Caco-2 (cell line): Measurements from ENCODE around the gene VPS51. TPM values are rescaled to one million over a fixed set of nuclear protein-coding genes. Genes with fewer than 3 reads are reported as not detected.

Experiments
- BruUV-seq: library from RNA; stranded (reverse); fragments of 400-500 nt; replicated peaks from 2 replicates; lab custom pipeline; 2021; lab: Mats Ljungman, UMichigan
- CTCF ChIA-PET: fragments of 300-600 bp; sonication (Branson Sonifier 250); formaldehyde crosslinking; loops from one replicate; lab custom pipeline; 2022; ENCODE audit warnings: antibody characterized with exemption; lab: Charles Lee
- POLR2A ChIA-PET: fragments of 300-600 bp; sonication (Branson Sonifier 250); formaldehyde crosslinking; loops from one replicate; lab custom pipeline; 2022; ENCODE audit warnings: antibody characterized with exemption; lab: Charles Lee
- DNase-seq, 2 experiments: peaks; one replicate each; pipeline versions ENCODE4 v3.0.0 to v3.0.0-alpha.2; 2020 to 2022
- H3K27me3 ChIP-seq: replicated peaks from 2 replicates; pipeline ENCODE4 v1.6.0; 2011; ENCODE audit warnings: low read length; ENCODE audit not compliant: control insufficient read depth, insufficient read depth
- H3K36me3 ChIP-seq: 2 replicates; pipeline ENCODE4 v1.5.1; 2011; ENCODE audit warnings: low read length; ENCODE audit not compliant: control insufficient read depth, insufficient read depth
- H3K4me1 ChIP-seq: fragments of 250-450 bp; sonication (Bioruptor Pico); 2 replicates; pipeline ENCODE4 v1.5.1; 2020; ENCODE audit warnings: mild to moderate bottlenecking
- H3K4me3 ChIP-seq: 2 replicates; pipeline ENCODE4 v1.5.1; 2011; ENCODE audit warnings: low read depth, mild to moderate bottlenecking, control low read depth, low read length
- H3K9me3 ChIP-seq: fragments of 250-450 bp; sonication (Bioruptor Pico); 2 replicates; pipeline ENCODE4 v1.5.1; 2020; ENCODE audit warnings: mild to moderate bottlenecking, moderate library complexity
- H3K27ac Mint-ChIP-seq: one replicate; pipeline ENCODE4 v1.8.0; 2022; ENCODE audit warnings: mixed read lengths; ENCODE audit not compliant: unreplicated experiment
- H3K27me3 Mint-ChIP-seq: one replicate; pipeline ENCODE4 v1.8.0; 2022; ENCODE audit warnings: mixed read lengths; ENCODE audit not compliant: insufficient read depth, unreplicated experiment
- H3K36me3 Mint-ChIP-seq: one replicate; pipeline ENCODE4 v1.8.0; 2022; ENCODE audit warnings: mild to moderate bottlenecking, mixed read lengths; ENCODE audit not compliant: insufficient read depth, unreplicated experiment
- H3K4me1 Mint-ChIP-seq: one replicate; pipeline ENCODE4 v1.8.0; 2022; ENCODE audit warnings: low read depth, mixed read lengths; ENCODE audit not compliant: unreplicated experiment
- H3K4me3 Mint-ChIP-seq: one replicate; pipeline ENCODE4 v1.8.0; 2022; ENCODE audit warnings: mild to moderate bottlenecking, moderate library complexity, mixed read lengths; ENCODE audit not compliant: unreplicated experiment
- H3K9me3 Mint-ChIP-seq: one replicate; pipeline ENCODE4 v1.8.0; 2022; ENCODE audit warnings: mixed read lengths; ENCODE audit not compliant: unreplicated experiment
- intact Hi-C: fragments of 100-400 bp; cut with micrococcal nuclease; formaldehyde crosslinking; loops from one replicate; pipeline ENCODE4 v1.10.0; 2022; ENCODE audit not compliant: unreplicated experiment
- total RNA-seq: library from RNA; stranded (reverse); gene quantifications from 2 replicates; pipeline ENCODE4 v1.2.3, GENCODE V29; 2022
- TF ChIP-seq, protein P1 (sequence below), 2 experiments: fragments of 200-600 bp in 1 of 2; IDR thresholded peaks; 1 replicate in 1 of 2; 2 replicates in 1 of 2; pipeline versions ENCODE4 v1.5.1 to v1.8.0; 2011 to 2022; ENCODE audit warnings: antibody characterized with exemption in 1 of 2, control low read depth in 1 of 2, inconsistent platforms in 1 of 2, low read depth in 1 of 2, low read length in 1 of 2, mild to moderate bottlenecking in 1 of 2, moderate library complexity in 1 of 2; ENCODE audit not compliant: insufficient read depth in 1 of 2, severe bottlenecking in 1 of 2, unreplicated experiment in 1 of 2

VPS51 gene
- total RNA-seq, 1 experiment from 2014 or later = 158 TPM

DNA sequence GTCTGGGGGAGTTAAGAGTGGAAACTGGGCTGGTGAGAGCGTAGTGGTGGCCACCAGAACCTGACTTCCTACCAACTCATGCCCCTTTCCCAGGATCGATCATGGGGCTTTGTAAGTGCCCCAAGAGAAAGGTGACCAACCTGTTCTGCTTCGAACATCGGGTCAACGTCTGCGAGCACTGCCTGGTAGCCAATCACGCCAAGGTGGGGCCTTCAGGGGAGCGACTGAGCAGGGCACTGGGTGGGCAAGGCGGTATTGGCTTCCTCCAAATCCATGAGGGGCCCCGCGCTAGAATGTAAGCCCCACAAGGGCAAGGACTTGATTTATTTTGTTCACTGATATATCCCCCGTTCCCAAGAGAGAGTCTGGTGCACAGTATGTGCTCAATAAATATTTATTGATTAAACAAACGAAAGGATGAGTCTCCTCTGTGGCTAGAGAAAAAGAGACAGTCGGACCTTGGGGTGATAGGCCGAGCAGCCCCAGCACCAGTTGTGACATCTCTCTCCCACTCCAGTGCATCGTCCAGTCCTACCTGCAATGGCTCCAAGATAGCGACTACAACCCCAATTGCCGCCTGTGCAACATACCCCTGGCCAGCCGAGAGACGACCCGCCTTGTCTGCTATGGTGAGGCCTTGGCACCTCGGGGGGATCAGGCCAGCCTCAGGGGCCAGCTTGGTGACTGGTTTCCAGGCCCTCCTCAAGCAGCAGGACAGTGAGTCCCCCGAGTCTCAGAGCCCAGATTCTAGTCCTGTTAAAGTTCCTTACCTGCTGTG, 11.2 kb upstream of the VPS51 start:
- no peaks in the 10 kb centered on the region for H3K9me3 Mint-ChIP-seq
- no peak for DNase-seq
- TF ChIP-seq, protein P1, sequence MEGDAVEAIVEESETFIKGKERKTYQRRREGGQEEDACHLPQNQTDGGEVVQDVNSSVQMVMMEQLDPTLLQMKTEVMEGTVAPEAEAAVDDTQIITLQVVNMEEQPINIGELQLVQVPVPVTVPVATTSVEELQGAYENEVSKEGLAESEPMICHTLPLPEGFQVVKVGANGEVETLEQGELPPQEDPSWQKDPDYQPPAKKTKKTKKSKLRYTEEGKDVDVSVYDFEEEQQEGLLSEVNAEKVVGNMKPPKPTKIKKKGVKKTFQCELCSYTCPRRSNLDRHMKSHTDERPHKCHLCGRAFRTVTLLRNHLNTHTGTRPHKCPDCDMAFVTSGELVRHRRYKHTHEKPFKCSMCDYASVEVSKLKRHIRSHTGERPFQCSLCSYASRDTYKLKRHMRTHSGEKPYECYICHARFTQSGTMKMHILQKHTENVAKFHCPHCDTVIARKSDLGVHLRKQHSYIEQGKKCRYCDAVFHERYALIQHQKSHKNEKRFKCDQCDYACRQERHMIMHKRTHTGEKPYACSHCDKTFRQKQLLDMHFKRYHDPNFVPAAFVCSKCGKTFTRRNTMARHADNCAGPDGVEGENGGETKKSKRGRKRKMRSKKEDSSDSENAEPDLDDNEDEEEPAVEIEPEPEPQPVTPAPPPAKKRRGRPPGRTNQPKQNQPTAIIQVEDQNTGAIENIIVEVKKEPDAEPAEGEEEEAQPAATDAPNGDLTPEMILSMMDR (IDR thresholded peaks at IDR 0.05; ENCODE audit: insufficient read depth in 1 of 2, low read depth in 1 of 2, low read length in 1 of 2, severe bottlenecking in 1 of 2, unreplicated experiment in 1 of 2) = no peak
- Histone ChIP-seq H3K9me3 (no peaks in the 10 kb centered on the region), H3K36me3 (peaks cover 4% of the 10 kb centered on the region; the same call in 1 of the 2 replicates), H3K27me3 (no peaks in the 10 kb centered on the region), H3K4me3 (peak overlapping the region; percentile 58), H3K4me1 (peaks cover 16% of the 10 kb centered on the region; the same call in 1 of the 2 replicates)
- POLR2A ChIA-PET = interaction anchor here (1.2 kb wide), 1 partner anchor 27 kb away, joined by 4 read pairs; the partner anchor contains the start of gene TM7SF2
- H3K4me3 Mint-ChIP-seq = peak overlapping the region; percentile 85
- CTCF ChIA-PET = no interaction called here
- H3K4me1 Mint-ChIP-seq = peaks cover 16% of the 10 kb centered on the region
- TSS peak; percentile 54 for BruUV-seq
- intact Hi-C loops = loop anchor here (5.0 kb wide), 1 partner anchor 57 kb away; the partner anchor contains the start of gene SNX15
- no peaks in the 10 kb centered on the region for H3K27me3 Mint-ChIP-seq
- H3K36me3 Mint-ChIP-seq = peaks cover 62% of the 10 kb centered on the region
- H3K27ac Mint-ChIP-seq = peak overlapping the region; percentile 98

DNA sequence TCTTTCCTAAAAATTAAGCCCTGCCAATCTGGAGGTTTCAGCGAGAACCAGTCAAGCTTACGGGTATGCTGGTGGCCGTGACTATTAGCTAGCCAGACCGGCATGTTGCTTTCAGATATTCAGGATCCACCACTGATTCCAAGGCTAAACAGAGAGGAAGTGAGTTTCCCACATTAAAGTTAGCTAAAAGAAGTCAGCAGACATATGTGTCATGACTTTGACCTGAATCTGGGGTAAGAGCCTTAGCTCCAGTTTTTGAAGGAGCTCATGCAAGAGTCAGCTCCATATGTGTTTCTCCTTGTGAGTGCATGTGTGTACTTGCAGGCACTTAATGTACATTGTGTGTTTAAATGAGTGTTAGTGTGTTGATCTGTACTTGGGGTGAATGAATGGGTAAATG, 10.6 kb upstream of the VPS51 start:
- Mint-ChIP-seq H3K9me3 (no peaks in the 10 kb centered on the region), H3K27me3 (no peaks in the 10 kb centered on the region), H3K36me3 (peaks cover 56% of the 10 kb centered on the region), H3K27ac (peak overlapping the region; percentile 23), H3K4me1 (peaks cover 16% of the 10 kb centered on the region), H3K4me3 (peak overlapping the region; percentile 85)
- DNase-seq = no peak
- no peaks in the 10 kb centered on the region for H3K27me3 ChIP-seq
- intact Hi-C loops = no loop called here
- TF ChIP-seq, protein P1 (IDR thresholded peaks at IDR 0.05; ENCODE audit: insufficient read depth in 1 of 2, low read depth in 1 of 2, low read length in 1 of 2, severe bottlenecking in 1 of 2, unreplicated experiment in 1 of 2) = no peak
- ChIA-PET POLR2A (interaction anchor here (0.6 to 1.2 kb wide), 2 partner anchors 26 to 32 kb away, joined by 3 to 4 read pairs; partner anchors contain the start of gene TM7SF2), CTCF (no interaction called here)
- H3K4me3 ChIP-seq = no peak overlapping the region
- H3K9me3 ChIP-seq = no peaks in the 10 kb centered on the region
- H3K36me3 ChIP-seq = peaks cover 4% of the 10 kb centered on the region; the same call in 1 of the 2 replicates
- no TSS peak for BruUV-seq
- peaks cover 16% of the 10 kb centered on the region; the same call in 1 of the 2 replicates for H3K4me1 ChIP-seq

DNA sequence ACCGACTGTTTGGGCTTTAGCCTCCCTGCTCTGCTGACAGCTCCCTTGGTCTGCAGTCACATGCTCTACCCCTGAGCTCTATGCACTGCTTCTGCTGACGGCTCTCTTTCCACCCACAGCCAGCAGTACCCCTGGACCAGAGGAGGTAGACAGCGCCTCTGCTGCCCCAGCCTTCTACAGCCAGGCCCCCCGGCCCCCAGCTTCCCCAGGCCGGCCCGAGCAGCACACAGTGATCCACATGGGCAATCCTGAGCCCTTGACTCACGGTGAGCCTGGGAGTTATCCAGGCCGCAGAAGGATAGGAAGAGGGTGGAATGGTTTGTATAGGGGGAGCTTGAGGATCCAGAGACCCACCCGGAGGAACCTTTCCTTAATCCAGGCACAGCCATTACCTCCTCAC, 9.2 kb upstream of the VPS51 start:
- Mint-ChIP-seq H3K36me3 (peaks cover 43% of the 10 kb centered on the region), H3K27ac (no peak overlapping the region), H3K27me3 (no peaks in the 10 kb centered on the region), H3K4me3 (no peak overlapping the region), H3K9me3 (no peaks in the 10 kb centered on the region), H3K4me1 (peaks cover 12% of the 10 kb centered on the region)
- CTCF ChIA-PET = no interaction called here
- Histone ChIP-seq H3K36me3 (peaks cover 2% of the 10 kb centered on the region; the same call in 1 of the 2 replicates), H3K27me3 (no peaks in the 10 kb centered on the region), H3K4me3 (no peak overlapping the region), H3K9me3 (no peaks in the 10 kb centered on the region), H3K4me1 (peaks cover 16% of the 10 kb centered on the region; the same call in 1 of the 2 replicates)
- TF ChIP-seq, protein P1 (IDR thresholded peaks at IDR 0.05; ENCODE audit: insufficient read depth in 1 of 2, low read depth in 1 of 2, low read length in 1 of 2, severe bottlenecking in 1 of 2, unreplicated experiment in 1 of 2) = no peak
- intact Hi-C loops = no loop called here
- BruUV-seq = no TSS peak
- POLR2A ChIA-PET = no interaction called here
- no peak for DNase-seq
